Testis (tissue), 2 donors: ENCODE results near the gene FAM161B.

Experiments used
- CTCF ChIP-seq, 3 experiments: fragments of 450-650 bp in 2 of 3; fragments of 200-600 bp in 1 of 3; sonication (generic) in 1 of 3; IDR thresholded peaks; one replicate each; pipeline ENCODE4 v1.5.1; 2016 to 2019; ENCODE audit warnings: antibody characterized with exemption in 3 of 3, mild to moderate bottlenecking in 2 of 3, moderate library complexity in 1 of 3
- POLR2A ChIP-seq: fragments of 450-650 bp; IDR thresholded peaks from one replicate; pipeline ENCODE4 v1.6.1; 2017; ENCODE audit warnings: antibody characterized with exemption, mild to moderate bottlenecking, moderate library complexity

DNA sequence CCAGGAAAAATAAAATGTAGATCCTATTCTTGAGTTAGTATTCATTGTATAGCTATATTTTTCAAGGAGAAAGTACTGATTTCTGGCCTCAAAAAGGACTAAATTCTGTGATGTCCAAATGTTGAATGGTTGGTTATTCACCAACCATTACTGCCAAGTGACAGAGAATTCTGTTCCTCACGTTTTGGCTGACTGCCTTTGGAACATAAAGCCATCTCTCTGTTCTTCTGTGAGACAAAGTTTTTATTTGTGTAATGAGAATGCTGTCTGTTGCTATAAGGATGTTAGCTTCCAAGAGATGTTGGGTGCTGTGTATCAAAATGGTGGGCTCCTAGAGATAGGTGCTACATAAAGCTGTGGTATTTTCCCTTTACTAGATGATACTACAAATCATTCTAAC, 54.0 kb downstream of the FAM161B start:
- no peak for TF ChIP-seq CTCF (IDR thresholded peaks at IDR 0.05)
- no peak for TF ChIP-seq POLR2A
